H1 (cell line): ENCODE measurements around the gene EOGT. TPM values are rescaled to one million over a fixed set of nuclear protein-coding genes. Genes with fewer than 3 reads are reported as not detected.

Experiments
- CREB1 ChIP-seq: IDR thresholded peaks from 2 replicates; pipeline ENCODE4 v1.6.1; 2012; ENCODE audit warnings: inconsistent platforms
- CTBP2 ChIP-seq: IDR thresholded peaks from 2 replicates; pipeline ENCODE4 v1.7.0; 2011; ENCODE audit warnings: borderline replicate concordance, mild to moderate bottlenecking, moderate library complexity, mixed read lengths, low read length; ENCODE audit not compliant: insufficient read depth, insufficient read length
- HDAC2 ChIP-seq, 2 experiments: fragments of 300-600 bp in 1 of 2; sonication (generic) in 1 of 2; IDR thresholded peaks; 2 replicates each; pipeline ENCODE4 v1.6.1; 2011 to 2012; ENCODE audit warnings: low read depth in 2 of 2, low read length in 2 of 2, mild to moderate bottlenecking in 2 of 2, moderate library complexity in 2 of 2, borderline replicate concordance in 1 of 2, inconsistent platforms in 1 of 2
- KDM1A ChIP-seq: fragments of 200-600, 300-600 bp; sonication (generic); IDR thresholded peaks from 2 replicates; pipeline ENCODE4 v1.7.1; 2016; ENCODE audit warnings: mild to moderate bottlenecking, low read length, borderline replicate concordance
- MAFK ChIP-seq: IDR thresholded peaks from 2 replicates; pipeline ENCODE4 v1.6.1; 2012; ENCODE audit warnings: low read depth, mild to moderate bottlenecking, improper control_type of control experiment, low read length
- MAX ChIP-seq: IDR thresholded peaks from 2 replicates; pipeline ENCODE4 v1.6.1; 2012; ENCODE audit warnings: inconsistent platforms
- NANOG ChIP-seq: IDR thresholded peaks from 2 replicates; pipeline ENCODE4 v1.6.1; 2011; ENCODE audit warnings: low read length, low read depth, mild to moderate bottlenecking, inconsistent platforms; ENCODE audit not compliant: insufficient read depth, poor library complexity, severe bottlenecking
- POLR2A ChIP-seq, 2 experiments: IDR thresholded peaks; 1 replicate in 1 of 2; 2 replicates in 1 of 2; pipeline ENCODE4 v1.6.1; 2011; ENCODE audit warnings: low read depth in 2 of 2, low read length in 2 of 2, mild to moderate bottlenecking in 2 of 2; ENCODE audit errors: control extremely low read depth in 1 of 2
- POLR2AphosphoS5 ChIP-seq: IDR thresholded peaks from 2 replicates; pipeline ENCODE4 v1.6.1; 2011; ENCODE audit warnings: low read depth, low read length
- POU5F1 ChIP-seq: IDR thresholded peaks from 2 replicates; pipeline ENCODE4 v1.6.1; 2011; ENCODE audit warnings: low read depth, mild to moderate bottlenecking, low read length, moderate library complexity
- RBBP5 ChIP-seq: IDR thresholded peaks from 2 replicates; pipeline ENCODE4 v1.7.1; 2012; ENCODE audit warnings: low read depth, mild to moderate bottlenecking, inconsistent platforms, low read length, moderate library complexity, borderline replicate concordance
- RNF2 ChIP-seq: fragments of 200-900, 300-1000 bp; sonication (generic); IDR thresholded peaks from 2 replicates; pipeline ENCODE4 v1.7.1; 2016; ENCODE audit warnings: borderline replicate concordance, low read depth, mild to moderate bottlenecking, antibody characterized with exemption, low read length; ENCODE audit not compliant: poor library complexity, severe bottlenecking; ENCODE audit errors: missing control alignments
- RXRA ChIP-seq: IDR thresholded peaks from 2 replicates; pipeline ENCODE4 v1.6.1; 2011; ENCODE audit warnings: low read depth, mild to moderate bottlenecking, low read length, moderate library complexity; ENCODE audit not compliant: insufficient read depth
- SIN3A ChIP-seq, 2 experiments: IDR thresholded peaks in 1 of 2; conservative IDR thresholded peaks in 1 of 2; 2 replicates each; pipeline ENCODE4 v1.6.1; 2011 to 2012; ENCODE audit warnings: low read length in 2 of 2, improper control_type of control experiment in 1 of 2, low read depth in 1 of 2, mild to moderate bottlenecking in 1 of 2
- SP1 ChIP-seq: IDR thresholded peaks from 2 replicates; pipeline ENCODE4 v1.6.1; 2011; ENCODE audit warnings: low read depth, low read length
- TAF1 ChIP-seq: IDR thresholded peaks from 2 replicates; pipeline ENCODE4 v1.6.1; 2011; ENCODE audit warnings: mild to moderate bottlenecking, low read depth, low read length
- TAF7 ChIP-seq: optimal IDR thresholded peaks from 2 replicates; pipeline ENCODE3; 2011; ENCODE audit warnings: low read depth, mild to moderate bottlenecking, inconsistent platforms, low read length, moderate library complexity, borderline replicate concordance
- TCF12 ChIP-seq: IDR thresholded peaks from 2 replicates; pipeline ENCODE4 v1.6.1; 2011; ENCODE audit warnings: low read depth, mild to moderate bottlenecking, low read length
- YY1 ChIP-seq: IDR thresholded peaks from 2 replicates; pipeline ENCODE4 v1.6.1; 2011; ENCODE audit warnings: low read depth, mild to moderate bottlenecking, low read length
- polyA plus RNA-seq, 7 experiments: library from polyadenylated mRNA; depleted of rRNA in 3 of 7; stranded (reverse) in 5 of 7; unstranded in 2 of 7; fragments of >200 nt in 5 of 7; fragments of 200-250 nt in 2 of 7; gene quantifications; 1 replicate in 5 of 7; 2 replicates in 1 of 7; 4 replicates in 1 of 7; pipeline versions ENCODE4 v1.2.1 to v1.2.3, GENCODE V29; 2011 to 2013; ENCODE audit warnings: missing spikeins in 2 of 7, mixed read lengths in 2 of 7
- total RNA-seq: library from RNA; stranded (reverse); fragmentation: NEBNext Ultra II Directional; extraction: Animal tissue kit (Norgen Biotek cat#: 25700); gene quantifications from 2 replicates; pipeline ENCODE4 v1.2.1, GENCODE V29; 2021

The EOGT gene
- total and polyA plus RNA-seq, 2 of the 8 experiments (the other 6 are each of a cell fraction or from before 2014, with no cell fraction given), result 6.7 to 20.7 TPM

- TF ChIP-seq RNF2 (no peak), YY1 (0 out of 2 replicates have a peak, but pooled peaks have one; percentile 15), RXRA (no peak), MAFK (no peak), CTBP2 (no peak), TAF7 (peak; percentile 42), POU5F1 (no peak), SIN3A (conservative IDR thresholded peaks at IDR 0.05 in 1 of 2, IDR thresholded peaks at IDR 0.05 in 1 of 2; ENCODE audit: low read depth in 1 of 2, low read length in 2 of 2) (no peak), KDM1A (no peak), HDAC2 (IDR thresholded peaks at IDR 0.05; ENCODE audit: borderline replicate concordance in 1 of 2, low read depth in 2 of 2, low read length in 2 of 2) (0 out of 4 replicates have a peak, but pooled peaks of 1 of the 2 experiments have one; percentile 29), SP1 (0 out of 2 replicates have a peak, but pooled peaks have one; percentile 39), TAF1 (0 out of 2 replicates have a peak, but pooled peaks have one; percentile 30), POLR2A (IDR thresholded peaks at IDR 0.05; ENCODE audit: control extremely low read depth in 1 of 2, low read depth in 2 of 2, low read length in 2 of 2) (0 out of 3 replicates have a peak, but pooled peaks of 1 of the 2 experiments have one; percentile 28), CREB1 (no peak), RBBP5 (no peak), TCF12 (no peak), MAX (peak; percentile 22; the same call in 1 of the 2 replicates), NANOG (peak; percentile 79), POLR2AphosphoS5 (peak; percentile 74)
Observed at GRCh38 chr3:69008980-69009379, 4.5 kb downstream of the EOGT start (continued).
